SK-N-MC (cell line): Measurements from ENCODE around the gene RELL1.

Experiments
- EZH2 ChIP-seq: fragments of 200-600 bp; sonication (generic); IDR thresholded peaks from one replicate; pipeline ENCODE4 v1.6.1; 2017; ENCODE audit warnings: antibody characterized with exemption
- POLR2AphosphoS5 ChIP-seq: IDR thresholded peaks from 2 replicates; pipeline ENCODE4 v1.6.1; 2012; ENCODE audit warnings: mild to moderate bottlenecking, low read depth, low read length, borderline replicate concordance

DNA sequence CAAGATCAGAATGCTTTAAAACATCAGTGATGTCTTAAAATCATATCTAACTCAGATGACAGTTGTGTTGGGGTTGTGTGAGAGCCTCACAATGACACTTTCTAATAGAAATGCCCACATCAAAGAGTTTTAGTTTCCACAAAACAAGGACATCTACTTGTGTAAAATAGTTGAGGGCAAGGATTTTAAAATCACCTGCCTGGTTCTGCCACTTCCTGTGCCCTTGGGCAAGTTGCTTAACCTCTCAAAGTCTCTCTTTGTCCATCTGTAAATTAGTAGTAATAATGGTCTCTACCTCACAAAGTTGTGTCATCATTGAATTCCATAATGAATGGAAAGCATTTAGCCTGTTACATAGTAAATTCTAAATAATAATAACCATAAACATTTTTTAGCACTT lies 41.9 kb upstream of the RELL1 start:
- no peak for TF ChIP-seq EZH2
- TF ChIP-seq POLR2AphosphoS5 = no peak
